ENCODE data around the gene ABLIM1.

ABLIM1 gene

DNA sequence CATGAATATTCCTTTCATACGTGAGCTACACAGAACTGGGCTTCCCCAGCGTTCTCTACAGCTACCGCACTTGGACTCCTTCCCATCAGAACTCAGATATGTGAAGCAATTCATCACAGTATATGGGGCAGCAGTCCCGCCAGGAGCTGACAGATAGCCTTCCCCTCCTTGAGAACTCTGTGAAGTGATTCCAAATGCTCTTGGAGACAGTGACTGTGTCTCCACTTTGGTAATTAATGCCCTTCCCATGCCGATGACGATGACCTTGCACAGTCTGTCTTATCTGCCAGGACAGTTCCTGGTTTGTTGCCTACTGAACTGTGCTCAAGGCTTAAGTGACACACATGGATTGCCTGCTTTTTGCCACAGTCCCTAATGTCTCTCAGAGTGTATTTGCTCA is 178.8 kb downstream of the ABLIM1 start:
- no peak for TF ChIP-seq Cebpa-rat (IDR thresholded peaks at IDR 0.05)
- Histone ChIP-seq H3K4me1 (no peaks in the 10 kb centered on the region), H3K9ac (no peak overlapping the region), H3K9me3 (no peaks in the 10 kb centered on the region), H3K27ac (no peak overlapping the region), H4K20me1 (no peaks in the 10 kb centered on the region), H3K4me3 (no peak overlapping the region), H3K36me3 (no peaks in the 10 kb centered on the region), H3K4me2 (no peak overlapping the region), H3K27me3 (no peaks in the 10 kb centered on the region)

DNA sequence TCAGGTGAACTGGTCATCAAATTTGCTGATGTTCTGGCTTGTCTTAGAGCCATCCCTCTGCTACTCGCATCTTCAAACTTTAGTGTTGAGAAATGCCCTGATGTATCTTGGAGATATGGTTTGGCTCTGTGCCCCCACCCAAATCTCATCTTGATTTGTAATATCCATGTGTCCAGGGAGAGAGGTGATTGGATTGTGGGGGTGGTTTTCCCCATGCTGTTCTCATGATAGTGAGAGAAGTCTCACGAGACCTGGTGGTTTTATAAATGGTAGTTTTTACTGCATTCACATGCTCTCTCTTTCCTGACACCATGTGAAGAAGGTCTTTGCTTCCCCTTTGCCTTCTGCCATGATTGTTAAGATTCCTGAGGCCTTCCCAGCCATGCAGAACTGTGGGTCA is 179.8 kb downstream of the ABLIM1 start:
- no peak for TF ChIP-seq Cebpa-rat (IDR thresholded peaks at IDR 0.05)
- no peaks in the 10 kb centered on the region for H3K36me3 ChIP-seq
- H3K4me2 ChIP-seq: no peak overlapping the region
- no peaks in the 10 kb centered on the region for H3K4me1 ChIP-seq
- no peak overlapping the region for H3K4me3 ChIP-seq
- H3K27ac ChIP-seq: no peak overlapping the region
- no peak overlapping the region for H3K9ac ChIP-seq
- H3K9me3 ChIP-seq: no peaks in the 10 kb centered on the region
- no peaks in the 10 kb centered on the region for H4K20me1 ChIP-seq
- H3K27me3 ChIP-seq: no peaks in the 10 kb centered on the region

DNA sequence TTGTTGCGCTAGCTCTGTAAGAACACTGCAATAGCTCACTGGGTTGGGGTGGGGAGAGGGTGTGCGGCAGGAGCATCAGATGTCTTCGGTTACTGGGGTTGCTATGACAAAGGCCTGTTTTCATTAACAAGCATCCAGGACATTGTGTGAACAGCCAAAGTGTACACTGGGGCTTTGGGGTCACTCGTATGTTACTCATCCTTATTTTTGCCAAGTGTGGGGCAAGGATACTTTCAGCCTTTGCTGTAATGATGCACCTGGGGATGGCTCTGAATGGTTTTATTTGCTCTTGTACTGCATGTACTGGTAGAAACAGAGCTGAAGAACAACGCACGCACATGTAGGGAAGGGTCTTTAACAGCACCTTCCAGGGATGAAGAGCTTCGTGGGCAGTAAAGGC is 180.8 kb downstream of the ABLIM1 start:
- Histone ChIP-seq H3K27me3 (no peaks in the 10 kb centered on the region), H3K9ac (no peak overlapping the region), H3K4me1 (no peaks in the 10 kb centered on the region), H3K4me2 (no peak overlapping the region), H4K20me1 (no peaks in the 10 kb centered on the region), H3K36me3 (no peaks in the 10 kb centered on the region), H3K9me3 (no peaks in the 10 kb centered on the region), H3K4me3 (no peak overlapping the region), H3K27ac (no peak overlapping the region)
- TF ChIP-seq Cebpa-rat (IDR thresholded peaks at IDR 0.05): no peak

DNA sequence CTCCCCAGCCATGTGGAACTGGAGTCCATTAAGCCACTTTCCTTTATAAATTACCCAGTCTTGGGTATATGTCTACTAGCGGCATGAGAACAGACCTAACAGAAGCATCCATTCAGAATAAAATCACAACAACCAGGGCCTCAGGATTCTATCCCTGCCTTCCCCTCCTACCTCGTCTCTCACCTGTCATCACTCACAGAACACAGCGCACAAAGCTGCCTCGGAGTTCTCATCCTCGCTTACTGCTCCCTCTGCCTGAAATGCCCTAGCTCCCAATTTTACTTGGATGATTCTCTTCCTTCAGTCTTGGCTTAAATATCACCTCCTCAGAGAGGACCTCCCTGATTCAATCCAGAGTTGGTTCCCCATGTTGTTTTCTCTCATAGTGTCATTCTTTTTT is 183.1 kb downstream of the ABLIM1 start:
- no peak for TF ChIP-seq Cebpa-rat (IDR thresholded peaks at IDR 0.05)

DNA sequence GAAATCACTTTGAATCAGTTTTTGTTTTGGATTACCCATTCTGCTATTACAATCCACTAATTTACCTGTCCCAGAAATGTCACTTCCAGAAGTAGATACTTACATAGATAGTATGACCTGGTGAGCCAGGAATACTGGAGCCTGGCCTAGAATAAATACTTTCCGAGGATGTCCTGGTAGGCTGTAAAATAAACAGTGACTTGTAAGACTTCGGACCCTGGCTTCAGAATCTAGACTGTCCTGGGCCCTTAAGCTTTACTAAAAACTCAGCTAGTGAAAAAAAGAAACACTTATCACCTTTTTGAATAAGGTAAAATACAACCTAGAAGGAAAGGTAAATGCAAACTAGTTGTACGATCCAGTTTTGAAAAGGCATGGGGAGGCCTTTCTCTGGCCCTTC is 184.3 kb downstream of the ABLIM1 start:
- Histone ChIP-seq H3K36me3 (no peaks in the 10 kb centered on the region), H3K4me1 (no peaks in the 10 kb centered on the region), H3K4me2 (no peak overlapping the region), H3K4me3 (no peak overlapping the region), H3K9me3 (no peaks in the 10 kb centered on the region), H3K9ac (no peak overlapping the region), H3K27me3 (no peaks in the 10 kb centered on the region), H3K27ac (no peak overlapping the region), H4K20me1 (no peaks in the 10 kb centered on the region)
- TF ChIP-seq Cebpa-rat (IDR thresholded peaks at IDR 0.05): no peak

More for the DNA sequence above, 183.1 kb downstream of the ABLIM1 start:
- no peak overlapping the region for H3K4me2 ChIP-seq
- H3K4me1 ChIP-seq: no peaks in the 10 kb centered on the region
- no peaks in the 10 kb centered on the region for H3K9me3 ChIP-seq
- no peaks in the 10 kb centered on the region for H4K20me1 ChIP-seq
- H3K4me3 ChIP-seq: no peak overlapping the region
- no peaks in the 10 kb centered on the region for H3K36me3 ChIP-seq
- H3K27me3 ChIP-seq: no peaks in the 10 kb centered on the region
- H3K27ac ChIP-seq: no peak overlapping the region
- no peak overlapping the region for H3K9ac ChIP-seq

DNA sequence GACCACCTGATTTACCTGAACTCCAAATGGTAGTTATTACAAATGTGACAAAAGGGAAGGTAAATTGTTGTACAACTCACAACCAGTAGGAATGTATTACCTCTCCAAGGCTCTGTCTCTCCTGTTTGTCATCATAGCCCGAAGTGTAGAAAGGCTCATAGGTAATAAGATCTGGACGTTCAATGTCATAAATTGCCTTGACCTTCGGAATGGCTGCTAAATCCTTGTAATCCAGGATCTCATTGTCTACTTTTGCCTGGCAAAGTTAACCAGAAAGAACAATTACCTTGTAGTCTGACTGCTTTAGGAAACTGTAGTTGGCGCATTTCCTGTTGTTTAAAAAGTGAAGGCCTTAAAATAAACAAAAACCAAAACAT is 185.2 kb downstream of the ABLIM1 start:
- Histone ChIP-seq H3K4me3 (no peak overlapping the region), H3K27me3 (no peaks in the 10 kb centered on the region), H3K4me2 (no peak overlapping the region), H3K4me1 (no peaks in the 10 kb centered on the region), H3K9ac (no peak overlapping the region), H3K27ac (no peak overlapping the region), H3K36me3 (no peaks in the 10 kb centered on the region), H3K9me3 (no peaks in the 10 kb centered on the region), H4K20me1 (no peaks in the 10 kb centered on the region)
- TF ChIP-seq Cebpa-rat (IDR thresholded peaks at IDR 0.05): no peak

DNA sequence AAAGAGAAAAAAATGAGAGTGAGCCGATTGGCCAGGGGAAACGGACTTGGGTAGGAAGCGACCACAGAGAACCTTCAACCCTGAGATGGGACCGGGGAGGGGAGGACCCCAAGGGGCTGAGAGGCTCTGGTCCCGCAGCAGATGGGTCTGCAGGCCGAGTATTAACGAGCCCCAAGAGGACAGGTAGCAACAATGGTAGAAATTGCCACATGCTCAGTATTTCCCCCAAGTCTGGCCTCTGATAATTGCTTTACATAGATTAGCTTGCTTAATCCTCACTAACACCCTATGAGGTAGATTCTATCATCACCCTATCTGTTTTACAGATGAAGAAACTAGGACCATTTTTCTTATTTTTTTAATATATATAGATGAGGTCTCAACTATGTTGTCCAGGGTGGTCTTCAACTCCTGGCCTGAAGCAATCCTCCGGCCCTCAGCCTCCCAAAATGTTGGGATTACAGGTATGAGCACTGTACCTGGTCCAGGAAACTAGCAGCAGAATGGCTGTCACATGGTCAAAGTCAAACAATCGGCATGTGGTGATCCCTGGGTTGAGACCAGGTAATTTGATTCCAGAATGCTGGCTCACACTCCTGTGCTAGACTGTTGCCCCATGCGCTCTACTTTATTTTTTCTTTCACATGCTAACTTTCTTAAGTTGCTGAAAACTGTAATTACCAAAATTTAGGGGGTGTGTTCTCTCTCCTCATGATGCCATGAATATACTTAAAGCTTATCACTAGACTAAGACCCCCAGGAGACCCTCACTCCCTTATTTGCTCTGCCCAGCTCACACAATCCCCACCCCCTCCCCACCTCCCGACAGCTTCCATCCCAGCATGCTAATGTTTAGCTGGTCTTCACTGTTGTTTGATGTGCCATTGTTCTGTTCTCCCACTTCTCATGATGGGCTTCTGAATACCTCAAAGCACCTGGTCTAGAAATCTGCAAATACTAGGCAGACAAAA is 185.9 kb downstream of the ABLIM1 start:
- TF ChIP-seq Cebpa-rat (IDR thresholded peaks at IDR 0.05): no peak
- Histone ChIP-seq H3K9ac (no peak overlapping the region), H3K4me1 (no peaks in the 10 kb centered on the region), H3K36me3 (no peaks in the 10 kb centered on the region), H3K9me3 (no peaks in the 10 kb centered on the region), H3K4me2 (no peak overlapping the region), H3K4me3 (no peak overlapping the region), H3K27me3 (no peaks in the 10 kb centered on the region), H3K27ac (no peak overlapping the region), H4K20me1 (no peaks in the 10 kb centered on the region)

DNA sequence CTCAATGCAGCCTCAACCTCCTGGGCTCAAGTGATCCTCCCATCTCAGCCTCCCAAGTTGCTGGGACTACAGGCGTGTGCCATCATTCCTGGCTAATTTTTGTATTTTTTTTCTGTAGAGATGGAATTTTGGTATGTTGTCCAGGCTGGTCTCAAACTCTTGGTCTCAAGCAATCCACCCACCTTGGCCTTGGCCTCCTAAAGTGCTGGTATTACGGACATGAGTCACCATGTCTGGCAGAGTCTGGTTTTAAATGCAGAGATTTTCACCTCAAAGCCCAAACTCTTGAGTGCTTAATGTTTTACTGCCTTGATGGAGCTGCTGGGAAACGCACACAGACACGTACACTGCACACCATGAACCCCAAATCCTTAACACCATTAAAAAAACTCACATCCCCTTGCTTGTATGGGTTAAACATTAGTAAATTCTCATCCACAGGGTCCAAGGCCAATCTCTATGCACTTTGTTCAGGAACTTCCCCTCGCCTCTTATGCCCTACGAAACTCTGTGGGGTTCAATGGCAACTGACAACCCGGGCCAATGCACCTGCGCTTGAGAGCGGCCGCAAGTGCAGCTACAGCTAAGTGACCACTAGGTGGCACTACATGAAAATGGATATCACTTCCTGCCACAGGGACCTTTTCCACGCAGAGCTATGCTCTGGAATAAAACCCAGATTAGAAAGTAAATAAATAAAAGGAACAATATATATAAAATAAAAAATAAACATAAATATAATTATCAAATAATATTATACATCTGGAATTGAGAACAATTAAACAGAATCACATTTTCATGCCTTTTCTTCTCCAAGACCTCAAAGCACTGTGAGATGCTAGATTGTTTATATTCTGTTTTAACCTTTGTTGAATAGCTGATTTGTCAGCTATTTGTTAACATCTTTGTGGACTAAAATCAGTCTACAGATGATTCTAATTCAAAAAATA is 186.8 kb downstream of the ABLIM1 start:
- no peak overlapping the region for H3K9ac ChIP-seq
- no peaks in the 10 kb centered on the region for H3K27me3 ChIP-seq
- H4K20me1 ChIP-seq: no peaks in the 10 kb centered on the region
- no peaks in the 10 kb centered on the region for H3K36me3 ChIP-seq
- no peak overlapping the region for H3K4me2 ChIP-seq
- H3K9me3 ChIP-seq: no peaks in the 10 kb centered on the region
- H3K4me1 ChIP-seq: no peaks in the 10 kb centered on the region
- H3K27ac ChIP-seq: no peak overlapping the region
- H3K4me3 ChIP-seq: no peak overlapping the region
- TF ChIP-seq Cebpa-rat (IDR thresholded peaks at IDR 0.05): no peak

DNA sequence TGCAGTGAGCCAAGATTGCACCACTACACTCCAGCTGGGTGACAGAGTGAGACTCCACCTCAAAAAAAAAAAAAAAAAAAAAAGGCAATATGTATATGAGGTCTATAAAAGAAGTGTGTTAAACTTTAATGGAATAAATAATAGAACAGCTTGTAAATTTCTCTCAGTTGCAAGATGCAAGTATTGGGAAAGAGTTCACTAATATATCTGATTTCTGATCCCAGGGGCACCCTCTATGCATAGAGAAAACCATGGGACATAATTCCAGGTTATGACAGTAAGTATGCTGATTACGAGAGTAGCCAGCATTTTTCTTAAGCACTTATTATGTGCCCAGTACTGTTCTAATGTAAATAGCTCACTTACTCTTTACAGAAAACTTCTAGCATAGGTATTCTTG is 187.7 kb downstream of the ABLIM1 start:
- no peak for TF ChIP-seq Cebpa-rat (IDR thresholded peaks at IDR 0.05)
- no peaks in the 10 kb centered on the region for H3K4me1 ChIP-seq
- no peak overlapping the region for H3K4me2 ChIP-seq
- H3K9ac ChIP-seq: no peak overlapping the region
- H4K20me1 ChIP-seq: no peaks in the 10 kb centered on the region
- H3K9me3 ChIP-seq: no peaks in the 10 kb centered on the region
- no peaks in the 10 kb centered on the region for H3K27me3 ChIP-seq
- no peak overlapping the region for H3K4me3 ChIP-seq
- no peaks in the 10 kb centered on the region for H3K36me3 ChIP-seq
- no peak overlapping the region for H3K27ac ChIP-seq

DNA sequence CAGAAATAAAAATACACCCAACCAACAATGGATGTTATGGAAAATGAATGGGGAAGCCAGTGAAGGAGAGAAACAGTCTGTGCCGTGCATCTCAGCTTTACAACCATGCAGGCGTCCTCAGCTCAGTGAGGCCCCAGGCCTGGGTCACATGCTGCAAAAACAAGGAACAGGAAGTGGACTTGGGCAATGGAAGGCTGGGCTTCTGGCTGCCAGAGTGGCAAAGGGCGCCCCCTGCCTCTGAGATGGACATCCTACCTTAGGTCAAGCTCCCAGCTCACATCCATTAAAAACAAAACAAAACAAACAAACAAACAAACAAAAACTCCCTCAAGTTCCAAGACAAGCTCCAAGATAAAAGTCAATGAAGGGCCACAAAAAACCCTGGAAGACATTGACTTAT is 199.1 kb downstream of the ABLIM1 start:
- no peak overlapping the region for H3K4me2 ChIP-seq
- H3K4me3 ChIP-seq: no peak overlapping the region
- H4K20me1 ChIP-seq: no peaks in the 10 kb centered on the region
- H3K9me3 ChIP-seq: no peaks in the 10 kb centered on the region
- TF ChIP-seq Cebpa-rat (IDR thresholded peaks at IDR 0.05): no peak
- no peaks in the 10 kb centered on the region for H3K36me3 ChIP-seq
- no peak overlapping the region for H3K27ac ChIP-seq
- H3K4me1 ChIP-seq: no peaks in the 10 kb centered on the region
- no peaks in the 10 kb centered on the region for H3K27me3 ChIP-seq
- H3K9ac ChIP-seq: no peak overlapping the region
